Omental fat pad (tissue), 4 donors: ENCODE data around the gene PNMT. TPM values are rescaled to one million over a fixed set of nuclear protein-coding genes. Genes with fewer than 3 reads are reported as not detected.
A peak's percentile ranks its signal among the peaks of the same experiment; 100 is the strongest.

Experiments
- ATAC-seq: fragments of 150-250 bp; one replicate; pipeline ENCODE4 v1.9.1; 2016; ENCODE audit warnings: mild to moderate bottlenecking, moderate library complexity; ENCODE audit not compliant: low FRiP score
- DNase-seq: peaks from one replicate; pipeline ENCODE4 v3.0.0-alpha.2; 2019; ENCODE audit warnings: low spot score
- CTCF ChIP-seq, 3 donors: fragments of 450-650 bp; IDR thresholded peaks; one replicate each; pipeline ENCODE4 v1.5.1; 2016 to 2017; ENCODE audit warnings: antibody characterized with exemption in 3 of 3, mild to moderate bottlenecking in 3 of 3, moderate library complexity in 2 of 3
- total RNA-seq, 4 donors: library from RNA; depleted of rRNA; stranded (reverse); fragments of >200 nt; gene quantifications; one replicate each; pipeline ENCODE4 v1.1.0, GENCODE V29; 2016

The PNMT gene
- 10 to 100 TPM in 1 of 4 donors, 1 to 10 TPM in 2, under 1 TPM in 1; 0.44 to 16.7 (median 1.9) TPM for total RNA-seq

GRCh38 chr17:39667945-39668924 lies at the start of gene PNMT:
PNMT (plus strand) TSS chr17:39668453; CDS start chr17:39668476, 23 bp downstream.
- DNase-seq (peak; percentile 40), ATAC-seq (peak; percentile 39)
- no peak for TF ChIP-seq CTCF (IDR thresholded peaks at IDR 0.05)

- no peak for TF ChIP-seq CTCF (IDR thresholded peaks at IDR 0.05)
- ATAC-seq (no peak), DNase-seq (no peak)
These were observed 49.1 kb upstream of the PNMT start for GRCh38 chr17:39618956-39619785.

- ATAC-seq (no peak), DNase-seq (no peak)
- TF ChIP-seq CTCF (IDR thresholded peaks at IDR 0.05): no peak
These were observed 48.5 kb upstream of the PNMT start for GRCh38 chr17:39619786-39620101.

- ATAC-seq: peak; percentile 79
- TF ChIP-seq CTCF (IDR thresholded peaks at IDR 0.05): peak in 2 of 3 donors; percentile 68 to 99
- peak; percentile 95 for DNase-seq
These were observed 46.5 kb upstream of the PNMT start for GRCh38 chr17:39621523-39622379.

GRCh38 chr17:39622380-39623006 lies 45.8 kb upstream of the PNMT start:
- TF ChIP-seq CTCF (IDR thresholded peaks at IDR 0.05): no peak
- ATAC-seq (no peak), DNase-seq (no peak)

- peak in 1 of 3 donors; percentile 68 for TF ChIP-seq CTCF (IDR thresholded peaks at IDR 0.05)
- DNase-seq: peak; percentile 87
- peak; percentile 21 for ATAC-seq
These were observed 44.8 kb upstream of the PNMT start for GRCh38 chr17:39623356-39623950.
